AG20443 (cell line): ENCODE measurements around the gene PLEKHA3.

Experiments used
- DNase-seq: peaks from one replicate; pipeline ENCODE4 v3.0.0; 2012; ENCODE audit warnings: low spot score, mixed read lengths

Gene PLEKHA3

GRCh38 chr2:178479275-178479616 is 1.0 kb upstream of the PLEKHA3 start:
- no peak for DNase-seq

- DNase-seq, result no peak
These were observed 465 bp upstream of the PLEKHA3 start for GRCh38 chr2:178479758-178480226.

GRCh38 chr2:178482437-178482836 is 2.2 kb downstream of the PLEKHA3 start:
- DNase-seq, result no peak

- no peak for DNase-seq
These were observed 4.2 kb downstream of the PLEKHA3 start for GRCh38 chr2:178484245-178485041.

- no peak for DNase-seq
These were observed 5.1 kb downstream of the PLEKHA3 start for GRCh38 chr2:178485356-178485755.

GRCh38 chr2:178491612-178492011 is 11.4 kb downstream of the PLEKHA3 start:
- no peak for DNase-seq

- no peak for DNase-seq
These were observed 15.8 kb downstream of the PLEKHA3 start for GRCh38 chr2:178496049-178496448.

GRCh38 chr2:178498137-178498536 is 17.9 kb downstream of the PLEKHA3 start:
- no peak for DNase-seq

- DNase-seq, result no peak
These were observed 19.4 kb downstream of the PLEKHA3 start for GRCh38 chr2:178499640-178500039.

GRCh38 chr2:178502751-178503150 is 22.5 kb downstream of the PLEKHA3 start:
- no peak for DNase-seq

GRCh38 chr2:178506101-178506500 is 25.8 kb downstream of the PLEKHA3 start:
- DNase-seq, result no peak

- DNase-seq, result no peak
These were observed 26.3 kb downstream of the PLEKHA3 start for GRCh38 chr2:178506524-178506923.

- DNase-seq, result no peak
These were observed 26.7 kb downstream of the PLEKHA3 start for GRCh38 chr2:178506949-178507348.

GRCh38 chr2:178508646-178509045 is 28.4 kb downstream of the PLEKHA3 start:
- no peak for DNase-seq

- no peak for DNase-seq
These were observed 30.1 kb downstream of the PLEKHA3 start for GRCh38 chr2:178510384-178510783.

GRCh38 chr2:178512484-178512883 is 32.2 kb downstream of the PLEKHA3 start:
- no peak for DNase-seq

- DNase-seq, result peak; percentile 18
These were observed 33.6 kb downstream of the PLEKHA3 start for GRCh38 chr2:178513876-178514275.

GRCh38 chr2:178514664-178515063 is 34.4 kb downstream of the PLEKHA3 start:
- DNase-seq, result peak; percentile 27

GRCh38 chr2:178517496-178517895 is 37.2 kb downstream of the PLEKHA3 start:
- DNase-seq, result peak; percentile 30

- no peak for DNase-seq
These were observed 41.3 kb downstream of the PLEKHA3 start for GRCh38 chr2:178521304-178522150.

GRCh38 chr2:178522950-178523595 is 42.8 kb downstream of the PLEKHA3 start:
- DNase-seq, result peak; percentile 76

GRCh38 chr2:178523596-178524134 is 43.4 kb downstream of the PLEKHA3 start:
- DNase-seq, result peak; percentile 17
